Mammary epithelial cell (primary cell): ENCODE results near the gene YTHDC2.

ENCODE experiments used
- CTCF ChIP-seq, 2 donors: IDR thresholded peaks in 1 of 2; conservative IDR thresholded peaks in 1 of 2; 2 replicates each; pipeline ENCODE4 v1.5.1; 2011 to 2012; ENCODE audit warnings: inconsistent platforms in 2 of 2, low read length in 2 of 2, mild to moderate bottlenecking in 2 of 2, control low read depth in 1 of 2, low read depth in 1 of 2; ENCODE audit not compliant: insufficient read depth in 1 of 2; ENCODE audit errors: extremely low read depth in 1 of 2
- EZH2 ChIP-seq: IDR thresholded peaks from 2 replicates; pipeline ENCODE4 v1.6.1; 2012; ENCODE audit warnings: low read length, inconsistent platforms, borderline replicate concordance

GRCh38 chr5:113523168-113523567 is 9.7 kb downstream of the YTHDC2 start:
- no peak for TF ChIP-seq CTCF (conservative IDR thresholded peaks at IDR 0.05 in 1 of 2, IDR thresholded peaks at IDR 0.05 in 1 of 2; ENCODE audit: extremely low read depth in 1 of 2, insufficient read depth in 1 of 2, low read depth in 1 of 2, low read length in 2 of 2)
- TF ChIP-seq EZH2 = no peak
